ENCODE results near the gene PCDHB16.
A peak's percentile ranks its signal among the peaks of the same experiment; 100 is the strongest.
"Not testable (repeated sequence)": the region's sequence is repeated elsewhere in the genome, so short reads cannot be mapped to it uniquely, and the experiment has no call there.

PCDHB16 gene

GRCh38 chr5:141214583-141214982, 32.4 kb downstream of the PCDHB16 start:
- H3K9me3 ChIP-seq; H3K36me3 ChIP-seq; H3K4me1 ChIP-seq; H3K27me3 ChIP-seq; DNase-seq; H3K4me3 ChIP-seq (ENCODE audit: low read depth, low read length): not testable (repeated sequence)

- H3K36me3 ChIP-seq; H3K4me1 ChIP-seq; H3K27me3 ChIP-seq; DNase-seq; H3K4me3 ChIP-seq (ENCODE audit: low read depth, low read length); H3K9me3 ChIP-seq: not testable (repeated sequence)
Observed at GRCh38 chr5:141215504-141215903, 33.3 kb downstream of the PCDHB16 start.

- H3K4me1 ChIP-seq; H3K9me3 ChIP-seq; H3K27me3 ChIP-seq; DNase-seq; H3K36me3 ChIP-seq; H3K4me3 ChIP-seq (ENCODE audit: low read depth, low read length): not testable (repeated sequence)
Observed at GRCh38 chr5:141216035-141216434, 33.8 kb downstream of the PCDHB16 start.

- H3K36me3 ChIP-seq, result no peaks in the 10 kb centered on the region
Observed at GRCh38 chr5:141223112-141223783, 41.1 kb downstream of the PCDHB16 start, which contains the start of gene PCDHB14. TSS of gene PCDHB14 (plus strand) at chr5:141223343. CDS start at chr5:141223506, 163 bp downstream.

GRCh38 chr5:141224844-141225243, 42.7 kb downstream of the PCDHB16 start:
- not testable (repeated sequence) for H3K9me3 ChIP-seq; H3K4me3 ChIP-seq (ENCODE audit: low read depth, low read length); H3K4me1 ChIP-seq; H3K36me3 ChIP-seq; H3K27me3 ChIP-seq; DNase-seq

More at GRCh38 chr5:141223112-141223783, 41.1 kb downstream of the PCDHB16 start, which contains the start of gene PCDHB14:
- H3K4me1 ChIP-seq, result peaks cover 3% of the 10 kb centered on the region; the same call in 1 of the 2 replicates
- peak within 1 kb of the TSS; percentile 45 for H3K4me3 ChIP-seq (ENCODE audit: low read depth, low read length)
- no peaks in the 10 kb centered on the region for H3K9me3 ChIP-seq
- DNase-seq, result peak; percentile 55
- H3K27me3 ChIP-seq, result no peaks in the 10 kb centered on the region
- TF ChIP-seq CTCF (IDR thresholded peaks at IDR 0.05; ENCODE audit: low read depth, low read length), result peak; percentile 62

GRCh38 chr5:141225421-141225820, 43.2 kb downstream of the PCDHB16 start:
- H3K4me1 ChIP-seq; H3K36me3 ChIP-seq; DNase-seq; H3K9me3 ChIP-seq; H3K27me3 ChIP-seq; H3K4me3 ChIP-seq (ENCODE audit: low read depth, low read length): not testable (repeated sequence)

GRCh38 chr5:141234109-141234667, 52.0 kb downstream of the PCDHB16 start:
- H3K4me3 ChIP-seq (ENCODE audit: low read depth, low read length), result peak overlapping the region; percentile 63

More at GRCh38 chr5:141234109-141234667, 52.0 kb downstream of the PCDHB16 start:
- Histone ChIP-seq H3K9me3 (no peaks in the 10 kb centered on the region), H3K27me3 (no peaks in the 10 kb centered on the region), H3K4me1 (no peaks in the 10 kb centered on the region), H3K36me3 (no peaks in the 10 kb centered on the region)
- TF ChIP-seq CTCF (IDR thresholded peaks at IDR 0.05; ENCODE audit: low read depth, low read length), result peak; percentile 76
- DNase-seq, result peak; percentile 57

Measured in BE2C (cell line).